Islet of Langerhans (tissue), 1 donor: ENCODE results near the gene RBBP8NL.
"Not testable (repeated sequence)": the region's sequence is repeated elsewhere in the genome, so short reads cannot be mapped to it uniquely, and the experiment has no call there.

Experiments used
- FAIRE-seq: peaks from one replicate; lab custom pipeline; 2011; peaks lifted over from hg19 to GRCh38; lab: Jason Lieb, UNC

RBBP8NL gene

DNA sequence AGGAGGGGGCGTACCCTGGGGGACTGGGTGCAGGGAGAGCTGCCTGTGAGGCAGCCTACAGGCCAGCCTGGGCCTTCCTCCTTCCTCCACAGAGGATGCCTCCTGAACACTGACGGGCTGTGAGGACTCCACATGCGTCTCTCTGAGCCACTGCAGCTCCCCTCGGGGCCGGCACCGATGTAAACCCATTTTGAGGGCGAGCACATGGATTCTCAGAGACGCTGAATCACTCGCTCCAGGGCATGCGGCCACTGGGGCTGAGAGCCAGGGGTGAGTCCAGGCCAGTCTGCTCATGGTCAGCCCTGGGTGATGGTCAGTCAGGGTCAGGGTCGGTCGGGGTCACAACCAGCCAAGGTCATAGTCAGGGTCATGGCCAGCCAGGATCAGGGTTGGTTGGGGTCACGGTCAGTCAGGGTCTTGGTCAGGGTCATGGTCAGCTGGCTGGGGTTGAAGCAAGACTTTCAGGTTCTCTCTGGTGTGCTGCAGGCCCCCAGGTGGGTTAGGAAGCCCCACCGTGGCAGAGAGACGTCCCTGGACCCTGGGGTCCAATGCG, 14.7 kb upstream of the RBBP8NL start:
- no peak for FAIRE-seq

- no peak for FAIRE-seq
These were observed 11.9 kb upstream of the RBBP8NL start for GRCh38 chr20:62439218-62439617.

DNA sequence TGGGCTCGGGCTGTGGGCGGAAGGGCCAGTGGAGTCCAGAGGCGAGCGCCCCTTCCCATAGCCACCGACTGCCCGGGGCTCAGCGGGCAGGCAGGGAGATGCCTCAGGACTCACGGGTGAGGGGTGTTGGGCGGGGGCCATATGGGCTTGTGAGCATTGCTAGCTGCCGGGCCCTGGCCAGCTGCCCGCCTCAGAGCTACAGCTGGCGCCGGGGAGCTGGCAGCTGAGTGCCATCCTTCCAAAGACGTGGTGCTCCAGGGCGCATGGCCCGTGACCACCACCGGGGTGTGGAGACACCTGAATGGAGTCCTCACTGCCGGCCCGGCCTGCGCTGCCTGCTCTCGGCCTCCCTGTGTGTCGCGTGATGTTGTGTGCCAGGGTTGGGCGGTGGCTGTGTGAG, 10.6 kb upstream of the RBBP8NL start:
- no peak for FAIRE-seq

GRCh38 chr20:62437496-62437895, 10.2 kb upstream of the RBBP8NL start:
- FAIRE-seq, result no peak

- FAIRE-seq, result no peak
These were observed 9.4 kb upstream of the RBBP8NL start for GRCh38 chr20:62436692-62437091.

DNA sequence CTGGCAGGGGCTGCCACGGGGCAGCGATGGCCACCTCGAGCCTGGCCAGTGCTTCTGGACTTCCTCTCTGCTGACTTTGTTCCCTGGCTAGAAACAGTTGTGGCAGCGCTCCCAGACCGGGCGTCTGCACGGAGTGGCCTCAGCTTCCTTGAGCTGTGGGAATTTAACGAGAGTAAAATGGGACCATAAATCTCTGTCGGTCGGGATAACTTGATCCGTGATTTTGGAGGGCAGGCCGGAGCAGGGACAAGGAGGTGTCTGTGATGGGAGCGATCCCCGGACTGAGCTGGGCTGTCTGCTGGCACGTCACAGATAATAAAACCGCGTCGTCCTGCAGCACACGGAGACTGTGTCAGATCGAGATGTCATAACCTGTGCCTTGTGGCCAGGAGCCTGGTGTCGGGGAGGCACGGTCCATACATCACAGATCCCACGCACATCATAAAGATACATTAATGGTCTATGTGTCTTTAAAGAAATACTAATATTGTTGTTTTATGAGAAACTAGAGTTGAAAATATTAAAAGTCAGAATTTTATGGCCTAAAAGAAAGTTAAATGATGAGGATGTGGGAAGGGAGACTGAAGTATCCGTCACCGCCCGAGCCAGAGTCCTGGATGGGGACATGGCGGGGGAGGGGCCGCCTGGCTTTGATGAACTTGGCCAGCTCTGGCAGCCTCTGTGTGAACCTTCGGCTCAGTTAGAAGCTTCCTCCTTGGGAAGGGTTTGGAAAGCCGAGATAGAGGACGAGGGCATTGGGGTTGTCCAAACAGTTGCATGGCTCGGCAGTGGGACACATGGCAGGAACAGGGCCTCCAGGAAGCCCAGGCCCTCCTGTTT, 6.5 kb upstream of the RBBP8NL start:
- FAIRE-seq, result no peak

DNA sequence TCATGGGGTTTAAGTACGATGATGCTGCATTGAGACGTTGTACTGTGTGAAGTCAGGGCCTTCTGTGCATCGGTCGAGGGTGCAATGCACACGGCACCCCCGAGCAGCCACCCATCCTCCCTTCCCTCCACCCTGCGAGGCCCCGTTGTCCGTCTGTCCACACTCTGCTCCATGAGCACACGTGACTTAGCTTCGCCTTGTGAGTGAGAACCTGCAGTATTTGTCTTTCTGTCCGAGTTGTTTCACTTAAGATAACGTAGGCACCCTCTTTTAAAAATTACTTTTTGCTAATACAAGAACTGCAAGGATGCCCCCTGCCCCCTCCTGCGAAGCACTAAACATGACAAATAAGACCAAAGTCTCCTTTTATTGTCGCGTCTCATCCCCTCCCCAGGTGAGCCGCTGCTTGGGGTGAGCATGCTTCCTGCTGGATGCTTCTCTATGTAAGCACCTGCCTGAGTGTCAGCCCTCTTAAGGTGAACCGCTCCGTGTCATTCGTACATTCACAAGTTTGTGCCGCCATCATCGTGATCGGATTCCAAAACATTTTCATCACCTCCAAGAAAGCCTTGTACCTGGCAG, 3.6 kb upstream of the RBBP8NL start:
- FAIRE-seq, result no peak

DNA sequence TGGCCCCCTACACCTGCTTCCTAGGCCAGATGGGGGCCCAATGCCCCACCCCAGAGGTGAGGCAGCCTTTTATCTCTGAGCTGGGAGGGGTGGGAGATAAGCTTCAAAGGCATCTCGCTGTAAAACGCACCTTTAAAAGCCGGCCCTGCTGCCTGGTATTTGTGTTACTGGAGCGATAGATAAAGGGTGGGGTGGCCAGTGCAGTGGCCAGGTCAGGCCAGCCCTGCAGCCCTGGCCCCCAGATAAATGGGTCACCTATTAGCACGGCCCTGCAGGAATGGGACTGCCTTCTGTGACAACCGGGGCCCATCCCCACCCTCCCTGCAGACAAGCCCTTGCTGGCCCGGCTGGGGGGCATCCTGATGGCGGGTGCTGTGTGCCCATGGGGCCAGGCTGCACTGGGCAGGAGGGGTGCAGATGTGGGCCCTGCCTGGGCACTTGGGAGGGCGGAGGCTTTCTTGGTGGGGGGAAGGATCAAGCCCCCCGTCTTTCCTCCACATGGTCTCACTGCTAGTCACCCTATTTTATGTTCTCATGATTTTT, 3.0 kb upstream of the RBBP8NL start:
- FAIRE-seq, result no peak

DNA sequence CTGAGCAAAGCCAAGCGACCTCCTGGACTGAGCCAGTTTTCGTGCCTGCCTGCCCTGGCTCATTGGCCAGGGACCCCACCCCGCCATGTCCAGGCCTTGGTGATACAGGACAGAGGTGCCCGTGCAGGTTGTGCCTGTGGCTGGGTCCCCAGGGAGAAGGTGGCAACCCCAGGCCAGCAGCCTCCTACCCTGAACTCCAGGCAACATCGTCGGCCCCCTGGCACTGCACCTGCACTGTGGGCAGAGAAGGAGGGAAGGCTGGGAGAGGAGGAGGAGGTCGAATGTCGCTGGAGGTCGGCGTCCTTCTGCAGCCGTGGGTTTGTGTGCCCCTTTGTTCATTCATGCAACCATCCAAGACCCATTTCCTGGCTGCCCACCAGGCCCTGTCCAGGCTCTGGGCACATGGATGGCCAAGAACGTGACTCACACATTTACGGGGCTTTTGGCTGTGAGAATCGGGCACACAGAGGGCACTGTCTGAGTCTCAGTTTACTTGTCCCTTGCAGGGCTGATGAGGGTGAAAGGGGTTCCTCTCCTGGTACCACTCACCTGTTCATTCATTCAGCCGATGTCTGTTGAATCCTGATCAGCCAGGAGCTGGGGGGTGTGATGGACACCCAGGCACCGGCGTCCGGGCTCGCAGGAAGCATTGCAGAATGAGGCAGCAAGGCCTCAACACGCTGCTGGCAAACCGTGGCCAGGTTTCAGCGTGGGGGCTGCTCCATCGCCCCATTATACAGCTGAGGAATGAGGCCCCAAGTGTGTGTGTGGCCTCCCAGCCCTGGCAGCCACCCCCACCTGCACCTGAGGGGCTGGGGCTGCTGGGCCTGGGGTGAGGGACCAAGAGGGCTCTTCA, 2.3 kb upstream of the RBBP8NL start:
- FAIRE-seq, result no peak

DNA sequence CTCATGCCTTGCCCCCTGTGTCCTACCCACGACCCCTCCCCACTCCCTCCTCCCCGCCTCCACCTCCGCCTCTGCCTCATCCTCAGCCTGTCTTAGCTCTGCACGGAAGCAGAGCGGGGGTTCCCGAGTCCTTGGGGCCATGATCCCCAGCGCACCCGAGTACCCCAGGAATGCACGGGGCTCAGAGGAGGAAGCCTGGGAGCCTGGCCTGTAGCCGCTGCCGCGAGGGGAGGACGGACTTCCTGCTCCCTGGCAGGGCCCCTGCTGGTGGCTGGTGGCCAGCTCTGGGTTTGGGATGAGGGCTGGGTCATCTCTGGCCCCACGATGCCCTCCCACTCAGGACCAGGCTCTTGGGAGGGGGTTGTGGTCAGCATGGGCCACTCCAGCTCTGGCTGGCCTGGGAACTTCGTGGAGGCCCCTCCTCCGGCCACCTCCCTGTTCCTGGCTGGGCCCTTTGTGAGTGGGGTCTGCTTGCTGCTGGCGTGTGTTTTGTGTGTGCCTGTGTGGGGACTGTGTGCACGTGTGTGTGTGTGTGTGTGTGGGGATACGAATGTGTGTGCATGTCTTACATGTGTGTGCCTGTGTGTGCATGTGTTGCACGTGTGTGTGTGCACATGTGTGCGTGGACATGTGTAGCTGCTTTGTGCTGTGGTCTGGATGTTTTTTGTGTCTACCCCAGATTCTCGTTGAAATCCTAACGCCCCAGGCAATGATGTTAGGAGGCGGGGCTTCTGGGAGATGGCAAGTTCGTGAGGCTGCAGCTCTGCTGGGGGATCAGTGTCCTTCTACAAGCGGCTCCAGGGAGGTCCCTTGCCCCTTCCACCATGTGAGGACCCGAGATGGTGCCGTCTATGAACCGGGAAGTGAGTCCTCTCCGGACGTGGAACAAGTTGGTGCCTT, 1.3 kb upstream of the RBBP8NL start:
- FAIRE-seq, result no peak

DNA sequence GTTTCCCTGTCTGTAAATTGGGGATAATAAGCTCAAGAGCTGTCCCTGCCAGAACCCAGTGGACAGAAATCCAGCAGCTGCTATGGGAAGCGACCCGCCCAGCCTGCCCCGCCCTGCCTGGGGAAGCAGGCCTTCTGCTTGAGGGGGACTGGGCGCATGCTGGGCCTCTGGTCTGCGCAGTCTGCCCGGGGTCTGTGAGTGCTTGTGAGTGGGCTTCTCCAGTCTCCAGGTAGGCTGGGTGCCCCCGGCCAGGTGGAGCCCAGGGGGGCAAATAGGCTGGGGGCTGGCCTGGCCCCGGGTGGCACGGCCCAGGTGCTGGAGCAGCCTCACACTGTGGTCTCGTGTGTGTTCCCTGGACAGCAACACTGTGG, 648 bp upstream of the RBBP8NL start:
- no peak for FAIRE-seq

DNA sequence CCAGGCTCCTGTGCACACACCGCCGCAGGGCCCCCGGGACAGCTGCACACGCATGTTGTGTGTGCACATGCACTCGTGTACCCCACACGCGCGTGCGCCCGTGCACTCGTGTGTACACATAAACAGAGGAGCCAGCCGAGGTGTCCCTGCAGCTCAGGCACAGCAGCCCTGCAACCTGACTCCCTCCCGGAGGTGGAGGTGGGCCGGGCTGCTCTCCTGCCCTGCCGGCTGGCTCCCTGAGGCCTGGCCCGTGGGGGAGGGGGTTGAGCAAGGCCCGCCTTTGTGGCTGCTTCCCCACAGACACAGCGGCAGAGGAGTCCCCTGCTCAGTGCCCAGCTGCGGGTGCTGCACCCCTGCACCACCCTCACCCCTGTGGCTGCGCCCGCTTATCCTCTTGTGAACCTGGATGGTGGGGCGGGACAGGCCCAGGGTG, 624 bp downstream of the RBBP8NL start:
- no peak for FAIRE-seq

DNA sequence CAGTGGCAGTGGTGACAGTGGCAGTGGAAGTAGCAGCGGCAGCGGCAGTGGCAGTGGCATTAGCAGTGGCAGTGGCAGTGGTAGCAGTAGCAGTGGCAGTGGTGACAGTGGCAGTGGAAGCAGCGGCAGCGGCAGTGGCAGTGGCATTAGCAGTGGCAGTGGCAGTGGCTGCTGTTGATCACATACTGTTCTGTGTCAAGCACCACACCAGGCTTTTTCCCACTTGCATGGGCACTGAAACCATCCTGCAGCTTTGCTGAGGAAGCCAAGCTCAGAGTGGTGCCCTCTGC, 1.3 kb downstream of the RBBP8NL start:
- FAIRE-seq, result not testable (repeated sequence)

DNA sequence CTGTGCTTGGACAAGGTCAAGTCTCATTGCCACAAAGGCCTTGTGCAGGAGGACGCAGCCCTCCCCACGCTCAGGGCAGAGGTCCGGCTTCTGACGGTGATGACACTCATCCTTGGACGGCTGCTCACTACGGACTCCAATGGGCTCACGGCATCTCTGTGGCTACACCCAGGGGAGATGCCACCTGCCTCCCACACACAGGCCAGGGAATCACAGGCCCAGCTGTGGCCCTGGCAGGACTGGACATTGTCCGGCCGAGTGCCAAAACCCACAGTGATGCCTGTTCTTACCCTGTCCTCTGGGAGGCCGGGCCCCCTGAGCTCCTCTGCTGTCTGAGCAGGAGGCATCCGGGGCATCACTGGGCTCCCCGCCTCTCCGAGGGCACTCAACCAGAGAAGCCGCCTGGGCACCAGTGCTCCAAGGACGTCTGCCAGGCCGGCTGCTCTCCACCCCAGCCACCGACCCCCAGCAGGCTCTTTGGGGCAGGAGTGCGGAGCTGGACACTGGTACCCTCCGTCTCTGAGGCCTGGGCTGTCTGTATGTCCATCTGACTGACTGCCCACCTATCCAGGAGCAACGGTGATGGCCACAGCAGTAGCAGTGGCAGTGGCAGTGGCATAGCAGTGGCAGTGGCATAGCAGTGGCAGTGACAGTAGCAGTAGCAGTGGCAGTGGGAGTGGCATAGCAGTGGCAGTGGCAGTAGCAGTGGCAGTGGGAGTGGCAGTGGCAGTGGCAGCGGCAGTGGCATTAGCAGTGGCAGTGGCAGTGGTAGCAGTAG, 1.9 kb downstream of the RBBP8NL start:
- no peak for FAIRE-seq

DNA sequence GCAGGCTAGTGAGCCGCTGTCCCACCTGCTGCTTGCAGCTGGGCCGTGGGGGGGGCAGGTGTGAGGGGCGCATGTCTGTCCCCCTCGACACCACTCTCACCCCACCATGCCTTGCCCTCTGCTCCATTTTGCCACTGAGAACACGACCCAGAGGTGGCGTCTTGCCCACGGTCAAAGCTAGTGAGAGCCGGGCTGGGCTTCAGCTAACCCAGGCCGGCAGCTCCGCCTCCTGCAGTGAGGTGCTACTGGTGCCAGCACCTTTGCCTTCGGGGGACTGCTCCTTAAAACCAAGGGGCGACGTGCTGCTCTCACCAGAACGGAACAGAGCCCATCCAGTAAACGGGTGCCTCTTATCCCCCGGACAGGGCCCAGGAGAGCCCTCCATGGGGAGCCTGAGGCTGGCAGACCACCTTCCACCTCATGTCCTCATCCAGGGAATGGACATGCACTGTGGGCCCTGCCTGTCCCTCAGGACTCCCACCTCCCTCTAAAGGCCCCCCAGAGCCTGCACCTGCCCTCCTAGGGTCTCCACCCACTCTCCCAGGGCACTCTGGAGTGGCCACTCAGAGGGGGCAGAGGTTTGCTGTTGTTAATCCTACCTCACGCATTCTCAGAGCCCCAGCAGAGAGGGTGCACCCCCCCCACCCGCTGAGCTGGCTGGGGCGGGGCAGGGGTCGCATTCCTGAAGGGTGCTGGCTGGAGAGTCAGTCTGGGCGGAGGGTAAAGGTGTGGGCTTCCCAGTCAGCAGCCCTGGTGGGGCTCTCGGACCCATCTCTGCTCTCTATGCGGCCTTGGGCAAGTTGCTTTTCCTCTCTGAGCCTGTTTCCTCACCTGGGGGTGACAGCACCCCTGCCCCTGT, 2.9 kb downstream of the RBBP8NL start:
- no peak for FAIRE-seq

DNA sequence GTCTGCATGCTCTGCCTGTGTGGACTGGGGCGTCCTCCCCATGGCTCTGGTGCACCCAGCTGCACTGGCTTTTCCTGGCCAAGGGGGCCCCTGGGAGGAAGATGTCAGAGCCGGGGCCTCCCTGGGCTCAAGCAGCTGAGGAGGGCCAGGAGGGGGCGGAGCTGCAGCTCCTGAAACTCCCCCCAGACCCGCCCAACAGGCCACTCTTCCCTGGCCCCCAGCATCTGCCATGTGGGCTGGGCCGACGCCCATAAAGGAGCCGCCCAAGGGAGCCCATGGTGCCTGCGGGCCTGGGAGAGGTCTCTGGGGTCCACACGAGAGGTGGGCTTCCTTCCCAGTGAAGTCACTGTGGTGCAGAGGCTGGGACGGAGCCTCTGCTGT, 4.0 kb downstream of the RBBP8NL start:
- no peak for FAIRE-seq

DNA sequence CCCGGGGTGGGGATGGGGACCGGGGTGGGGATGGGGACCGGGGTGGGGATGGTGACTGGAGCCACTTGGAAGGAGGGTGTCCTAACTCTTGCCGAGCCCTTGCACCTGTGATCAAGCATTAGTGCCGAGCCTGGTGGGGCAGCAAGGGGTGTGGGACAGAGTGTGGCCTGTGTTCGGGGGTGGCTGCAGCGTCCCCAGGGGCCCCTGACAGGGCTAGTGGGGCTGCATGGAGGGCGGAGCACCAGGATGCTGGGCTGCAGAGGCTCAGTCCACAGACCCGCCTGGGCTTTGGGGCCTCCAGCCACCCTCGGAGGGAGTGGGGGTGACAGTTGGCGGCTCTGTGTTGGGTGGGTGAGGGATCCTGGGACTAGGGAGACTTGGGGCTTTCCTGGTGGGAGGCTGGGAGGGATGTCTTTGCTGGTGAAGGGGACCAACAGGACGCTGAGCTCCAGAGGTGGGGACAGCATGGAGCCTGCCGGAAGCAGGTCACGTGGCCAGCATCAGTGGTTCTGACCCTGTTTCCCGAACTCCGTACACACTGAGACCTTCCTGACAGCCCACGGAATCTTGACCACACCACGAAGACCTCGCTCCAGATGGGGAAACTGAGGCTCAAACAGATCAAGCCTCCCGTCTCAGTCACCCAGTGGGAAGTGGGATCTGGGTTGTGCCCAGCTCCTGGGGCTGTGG, 4.6 kb downstream of the RBBP8NL start:
- FAIRE-seq, result no peak

DNA sequence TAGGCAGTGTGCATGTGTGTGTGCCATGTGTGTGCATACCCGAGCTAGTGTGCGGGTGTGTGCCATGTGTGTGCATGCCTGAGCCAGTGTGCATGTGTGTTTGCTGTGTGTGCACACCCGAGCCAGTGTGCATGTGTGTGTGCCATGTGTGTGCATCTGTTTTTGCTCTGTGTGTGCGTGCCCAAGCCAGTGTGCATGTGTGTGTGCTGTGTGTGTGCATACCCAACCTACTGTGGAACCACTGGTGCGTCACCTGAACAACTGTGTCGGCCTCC, 5.7 kb downstream of the RBBP8NL start:
- no peak for FAIRE-seq

GRCh38 chr20:62420846-62421715, 6.3 kb downstream of the RBBP8NL start:
- FAIRE-seq, result no peak
